ENCODE results near the gene CX3CR1.

- TF ChIP-seq POLR2A (IDR thresholded peaks at IDR 0.05; ENCODE audit: low read depth, low read length) (no peak), ZNF274 (IDR thresholded peaks at IDR 0.05; ENCODE audit: insufficient read depth, insufficient read length) (no peak), HDAC2 (IDR thresholded peaks at IDR 0.05) (no peak), CREM (IDR thresholded peaks at IDR 0.05; ENCODE audit: low read depth) (no peak), MTA2 (IDR thresholded peaks at IDR 0.05; ENCODE audit: low read depth) (no peak), EP300 (IDR thresholded peaks at IDR 0.05; ENCODE audit: borderline replicate concordance in 1 of 2, control insufficient read depth in 1 of 2, low read depth in 2 of 2, low read length in 2 of 2) (no peak), RAD21 (IDR thresholded peaks at IDR 0.05; ENCODE audit: insufficient read depth, low read depth, low read length) (no peak), IKZF1 (conservative IDR thresholded peaks at IDR 0.05) (no peak)
- TF ChIP-seq, protein P1, sequence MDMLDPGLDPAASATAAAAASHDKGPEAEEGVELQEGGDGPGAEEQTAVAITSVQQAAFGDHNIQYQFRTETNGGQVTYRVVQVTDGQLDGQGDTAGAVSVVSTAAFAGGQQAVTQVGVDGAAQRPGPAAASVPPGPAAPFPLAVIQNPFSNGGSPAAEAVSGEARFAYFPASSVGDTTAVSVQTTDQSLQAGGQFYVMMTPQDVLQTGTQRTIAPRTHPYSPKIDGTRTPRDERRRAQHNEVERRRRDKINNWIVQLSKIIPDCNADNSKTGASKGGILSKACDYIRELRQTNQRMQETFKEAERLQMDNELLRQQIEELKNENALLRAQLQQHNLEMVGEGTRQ (IDR thresholded peaks at IDR 0.05; ENCODE audit: borderline replicate concordance, low read depth, low read length) = no peak
These were observed 43.1 kb upstream of the CX3CR1 start for GRCh38 chr3:39322936-39323335.
